Neural progenitor cell (in vitro differentiated cells): ENCODE results near the gene DLX6.

Source experiments
- CTCF ChIP-seq: fragments of 200-600 bp; sonication (generic); IDR thresholded peaks from 2 replicates; pipeline ENCODE4 v1.5.1; 2017; ENCODE audit warnings: antibody characterized with exemption, mild to moderate bottlenecking
- EZH2 ChIP-seq: fragments of 200-600 bp; sonication (generic); IDR thresholded peaks from 2 replicates; pipeline ENCODE4 v1.6.1; 2017; ENCODE audit warnings: antibody characterized with exemption, mild to moderate bottlenecking, moderate library complexity

DNA sequence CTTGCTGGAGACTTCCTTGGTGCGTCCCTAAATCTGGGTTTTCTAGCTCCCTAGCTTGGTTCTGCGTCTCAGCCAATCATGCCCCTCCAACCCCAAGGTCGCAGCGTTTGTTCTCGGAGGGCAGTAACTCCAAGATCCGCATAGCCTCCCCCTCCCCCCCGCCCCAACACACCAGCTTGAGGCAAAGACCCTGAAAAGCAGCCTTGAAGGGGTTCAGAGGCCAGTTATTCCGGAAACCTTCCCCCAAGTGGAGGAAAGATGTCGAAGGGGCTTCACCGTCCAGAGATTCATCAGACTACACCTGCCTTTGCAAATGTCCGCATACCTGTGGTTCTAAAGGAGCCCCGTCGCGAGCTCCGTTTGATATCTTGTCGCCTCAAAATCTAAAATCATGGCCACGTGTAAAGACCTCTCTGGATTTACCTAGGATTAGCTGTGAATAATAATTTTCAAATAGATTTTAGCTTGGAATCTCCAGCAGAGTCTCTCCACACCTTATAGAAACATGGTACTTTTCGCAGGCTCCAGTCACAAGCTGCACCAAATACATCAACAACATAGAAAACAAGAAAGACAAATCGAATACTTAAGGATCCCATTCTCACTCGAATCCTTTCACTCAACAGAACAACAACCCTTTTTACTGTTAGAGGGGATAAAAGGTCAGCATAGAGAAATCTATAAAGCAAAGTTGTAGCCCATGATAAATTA is 7.9 kb downstream of the DLX6 start:
- TF ChIP-seq CTCF (no peak), EZH2 (no peak)
